GM06990 (cell line): ENCODE data around the gene ADGRA3.

Source experiments
- DNase-seq: peaks from one replicate; pipeline ENCODE4 v3.0.0-alpha.2; 2011; ENCODE audit not compliant: insufficient read length; ENCODE audit errors: extremely low read depth
- H3K27me3 ChIP-seq: replicated peaks from 2 replicates; pipeline ENCODE4 v1.6.0; 2011; ENCODE audit warnings: low read length; ENCODE audit not compliant: control insufficient read depth, insufficient read depth
- H3K36me3 ChIP-seq: 2 replicates; pipeline ENCODE4 v1.5.1; 2011; ENCODE audit warnings: low read length; ENCODE audit not compliant: control insufficient read depth, insufficient read depth
- H3K4me3 ChIP-seq: replicated peaks from 2 replicates; pipeline ENCODE4 v1.5.1; 2011; ENCODE audit warnings: low read depth, mild to moderate bottlenecking, control low read depth, low read length
- CTCF ChIP-seq: IDR thresholded peaks from 2 replicates; pipeline ENCODE4 v1.5.1; 2011; ENCODE audit warnings: low read length, control low read depth, mild to moderate bottlenecking, inconsistent platforms; ENCODE audit not compliant: insufficient read depth, poor library complexity, severe bottlenecking

ADGRA3 gene

GRCh38 chr4:22416403-22416802, 99.5 kb downstream of the ADGRA3 start:
- Histone ChIP-seq H3K36me3 (no peaks in the 10 kb centered on the region), H3K27me3 (no peaks in the 10 kb centered on the region), H3K4me3 (no peak overlapping the region)
- TF ChIP-seq CTCF = no peak
- DNase-seq = no peak

- no peak overlapping the region for H3K4me3 ChIP-seq
- H3K27me3 ChIP-seq = no peaks in the 10 kb centered on the region
- no peaks in the 10 kb centered on the region for H3K36me3 ChIP-seq
- no peak for TF ChIP-seq CTCF
- no peak for DNase-seq
Observed at GRCh38 chr4:22414833-22415232, 101.0 kb downstream of the ADGRA3 start.

- Histone ChIP-seq H3K36me3 (no peaks in the 10 kb centered on the region), H3K27me3 (no peaks in the 10 kb centered on the region), H3K4me3 (no peak overlapping the region)
- no peak for DNase-seq
- TF ChIP-seq CTCF = no peak
Observed at GRCh38 chr4:22413471-22413870, 102.4 kb downstream of the ADGRA3 start.

GRCh38 chr4:22412013-22412412, 103.9 kb downstream of the ADGRA3 start:
- Histone ChIP-seq H3K4me3 (no peak overlapping the region), H3K27me3 (no peaks in the 10 kb centered on the region), H3K36me3 (no peaks in the 10 kb centered on the region)
- DNase-seq = no peak
- no peak for TF ChIP-seq CTCF

- H3K36me3 ChIP-seq = no peaks in the 10 kb centered on the region
- DNase-seq = peak; percentile 31
- no peak overlapping the region for H3K4me3 ChIP-seq
- H3K27me3 ChIP-seq = no peaks in the 10 kb centered on the region
- TF ChIP-seq CTCF = peak; percentile 46
Observed at GRCh38 chr4:22410645-22411247, 105.1 kb downstream of the ADGRA3 start.

- H3K27me3 ChIP-seq = no peaks in the 10 kb centered on the region
- H3K4me3 ChIP-seq = no peak overlapping the region
- no peak for DNase-seq
- TF ChIP-seq CTCF = no peak
- no peaks in the 10 kb centered on the region for H3K36me3 ChIP-seq
Observed at GRCh38 chr4:22408474-22408873, 107.4 kb downstream of the ADGRA3 start.
